HepG2 (cell line): ENCODE measurements around the gene PSORS1C2. TPM values are rescaled to one million over a fixed set of nuclear protein-coding genes. Genes with fewer than 3 reads are reported as not detected.

Experiments
- CCAR2 ChIP-seq: fragments of 200-400 bp; formaldehyde crosslinking; optimal IDR thresholded peaks from 2 replicates; pipeline ENCODE3; 2018; ENCODE audit warnings: low read depth, mild to moderate bottlenecking, low read length, moderate library complexity
- RFXANK ChIP-seq: IDR thresholded peaks from 2 replicates; pipeline ENCODE4 v1.6.1; 2016
- RXRB ChIP-seq: IDR thresholded peaks from 2 replicates; pipeline ENCODE4 v1.6.1; 2016; ENCODE audit warnings: borderline replicate concordance, missing genetic modification reagents, missing compliant biosample characterization
- SOX13 ChIP-seq, 3 experiments: fragments of 450-650 bp in 1 of 3; sonication (generic) in 1 of 3; formaldehyde crosslinking in 1 of 3; IDR thresholded peaks in 2 of 3; conservative IDR thresholded peaks in 1 of 3; 2 replicates each; pipeline versions ENCODE4 v1.5.0 to v1.6.1; 2016 to 2020; ENCODE audit warnings: antibody characterized with exemption in 1 of 3, mild to moderate bottlenecking in 1 of 3, missing compliant biosample characterization in 1 of 3, missing genetic modification reagents in 1 of 3, moderate library complexity in 1 of 3
- TOE1 ChIP-seq: sonication (generic); formaldehyde crosslinking; IDR thresholded peaks from 2 replicates; pipeline ENCODE4 v1.4.0; 2020; ENCODE audit warnings: mild to moderate bottlenecking, missing genetic modification reagents
- ZFX ChIP-seq: sonication (generic); formaldehyde crosslinking; IDR thresholded peaks from 2 replicates; pipeline ENCODE4 v1.4.0; 2020; ENCODE audit warnings: mild to moderate bottlenecking, low read depth, missing genetic modification reagents, moderate library complexity
- ZNF3 ChIP-seq: IDR thresholded peaks from 2 replicates; pipeline ENCODE4 v1.7.0; 2017; ENCODE audit warnings: inconsistent platforms
- ZNF567 ChIP-seq: sonication (generic); formaldehyde crosslinking; IDR thresholded peaks from 2 replicates; pipeline ENCODE4 v1.8.1; 2023; ENCODE audit warnings: mild to moderate bottlenecking, missing genetic modification reagents, borderline replicate concordance
- ZSCAN30 ChIP-seq: sonication (generic); formaldehyde crosslinking; IDR thresholded peaks from 2 replicates; pipeline ENCODE4 v1.5.0; 2020; ENCODE audit warnings: mild to moderate bottlenecking, missing genetic modification reagents
- polyA plus RNA-seq, 8 experiments: library from polyadenylated mRNA; depleted of rRNA in 3 of 8; stranded (reverse) in 7 of 8; unstranded in 1 of 8; fragments of >200 nt; fragmentation: Illumina TruSeq in 4 of 8; extraction: Trizol in 4 of 8; gene quantifications; 2 replicates each; pipeline versions ENCODE4 v1.2.1 to v1.2.3, GENCODE V29; 2011 to 2016; ENCODE audit warnings: low read depth in 4 of 8, missing spikeins in 1 of 8, mixed read lengths in 1 of 8; ENCODE audit not compliant: insufficient read depth in 1 of 8
- total RNA-seq, 5 experiments: library from RNA; depleted of rRNA; stranded (reverse); fragments of >200 nt; fragmentation: Illumina TruSeq; extraction: Trizol; gene quantifications; 2 replicates each; pipeline ENCODE4 v1.2.3, GENCODE V29; 2016; ENCODE audit warnings: low read depth in 1 of 5
- TF ChIP-seq, protein P1 (sequence below): sonication (generic); formaldehyde crosslinking; IDR thresholded peaks from 2 replicates; pipeline ENCODE4 v1.4.0; 2020; ENCODE audit warnings: mild to moderate bottlenecking, missing genetic modification reagents
- TF ChIP-seq, protein P2 (sequence below): sonication (generic); formaldehyde crosslinking; IDR thresholded peaks from 2 replicates; pipeline ENCODE4 v1.4.0; 2020; ENCODE audit warnings: missing genetic modification reagents
- TF ChIP-seq, protein P3 (sequence below): IDR thresholded peaks from 2 replicates; pipeline ENCODE4 v1.6.1; 2012; ENCODE audit warnings: low read length, improper control_type of control experiment

PSORS1C2 gene
- total and polyA plus RNA-seq, 2 of the 13 experiments (the other 11 are each of a cell fraction or from before 2014, with no cell fraction given) = not detected

DNA sequence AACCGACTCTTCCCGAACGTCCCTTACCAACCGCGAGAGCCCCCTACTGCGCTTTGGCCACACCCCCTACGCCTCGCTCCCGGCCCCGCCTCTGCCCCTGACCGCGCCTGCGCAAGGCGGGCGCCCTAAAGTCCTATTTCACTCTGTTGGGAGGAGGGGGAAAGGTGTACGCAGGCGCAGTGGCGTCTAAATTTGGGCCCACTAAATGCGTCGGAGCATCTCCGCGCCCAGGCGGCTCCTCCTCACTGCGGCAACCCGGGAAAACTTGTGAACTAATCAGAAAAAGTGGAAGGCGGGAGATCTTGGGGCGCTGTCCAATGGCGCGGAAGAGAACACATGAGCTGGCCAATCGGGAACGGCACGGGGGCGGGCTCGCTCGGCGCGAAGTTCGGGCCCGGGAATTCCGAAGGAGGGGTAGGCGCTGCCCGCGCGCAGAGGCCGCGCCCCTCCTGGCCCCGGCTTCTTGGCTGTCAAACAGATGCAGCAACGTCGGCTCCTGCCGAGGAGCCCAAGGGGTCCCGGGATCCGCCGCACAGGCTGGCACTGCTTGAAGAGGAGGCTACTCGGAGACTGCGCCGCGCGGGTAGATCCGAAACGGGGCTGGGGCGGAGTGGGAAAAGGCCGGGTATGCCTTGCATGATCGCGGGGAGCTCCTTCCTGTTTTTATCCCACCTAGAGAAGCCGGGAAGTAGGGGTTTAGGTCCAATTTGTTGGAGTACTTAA lies 19.4 kb upstream of the PSORS1C2 start, which contains the start of gene TCF19 (continued):
- TF ChIP-seq ZNF3 (CRISPR knock-in tag) = no peak
- no peak for TF ChIP-seq TOE1 (CRISPR knock-in tag)
- TF ChIP-seq CCAR2 = no peak
- no peak for TF ChIP-seq RXRB (CRISPR knock-in tag)
- TF ChIP-seq, protein P1, sequence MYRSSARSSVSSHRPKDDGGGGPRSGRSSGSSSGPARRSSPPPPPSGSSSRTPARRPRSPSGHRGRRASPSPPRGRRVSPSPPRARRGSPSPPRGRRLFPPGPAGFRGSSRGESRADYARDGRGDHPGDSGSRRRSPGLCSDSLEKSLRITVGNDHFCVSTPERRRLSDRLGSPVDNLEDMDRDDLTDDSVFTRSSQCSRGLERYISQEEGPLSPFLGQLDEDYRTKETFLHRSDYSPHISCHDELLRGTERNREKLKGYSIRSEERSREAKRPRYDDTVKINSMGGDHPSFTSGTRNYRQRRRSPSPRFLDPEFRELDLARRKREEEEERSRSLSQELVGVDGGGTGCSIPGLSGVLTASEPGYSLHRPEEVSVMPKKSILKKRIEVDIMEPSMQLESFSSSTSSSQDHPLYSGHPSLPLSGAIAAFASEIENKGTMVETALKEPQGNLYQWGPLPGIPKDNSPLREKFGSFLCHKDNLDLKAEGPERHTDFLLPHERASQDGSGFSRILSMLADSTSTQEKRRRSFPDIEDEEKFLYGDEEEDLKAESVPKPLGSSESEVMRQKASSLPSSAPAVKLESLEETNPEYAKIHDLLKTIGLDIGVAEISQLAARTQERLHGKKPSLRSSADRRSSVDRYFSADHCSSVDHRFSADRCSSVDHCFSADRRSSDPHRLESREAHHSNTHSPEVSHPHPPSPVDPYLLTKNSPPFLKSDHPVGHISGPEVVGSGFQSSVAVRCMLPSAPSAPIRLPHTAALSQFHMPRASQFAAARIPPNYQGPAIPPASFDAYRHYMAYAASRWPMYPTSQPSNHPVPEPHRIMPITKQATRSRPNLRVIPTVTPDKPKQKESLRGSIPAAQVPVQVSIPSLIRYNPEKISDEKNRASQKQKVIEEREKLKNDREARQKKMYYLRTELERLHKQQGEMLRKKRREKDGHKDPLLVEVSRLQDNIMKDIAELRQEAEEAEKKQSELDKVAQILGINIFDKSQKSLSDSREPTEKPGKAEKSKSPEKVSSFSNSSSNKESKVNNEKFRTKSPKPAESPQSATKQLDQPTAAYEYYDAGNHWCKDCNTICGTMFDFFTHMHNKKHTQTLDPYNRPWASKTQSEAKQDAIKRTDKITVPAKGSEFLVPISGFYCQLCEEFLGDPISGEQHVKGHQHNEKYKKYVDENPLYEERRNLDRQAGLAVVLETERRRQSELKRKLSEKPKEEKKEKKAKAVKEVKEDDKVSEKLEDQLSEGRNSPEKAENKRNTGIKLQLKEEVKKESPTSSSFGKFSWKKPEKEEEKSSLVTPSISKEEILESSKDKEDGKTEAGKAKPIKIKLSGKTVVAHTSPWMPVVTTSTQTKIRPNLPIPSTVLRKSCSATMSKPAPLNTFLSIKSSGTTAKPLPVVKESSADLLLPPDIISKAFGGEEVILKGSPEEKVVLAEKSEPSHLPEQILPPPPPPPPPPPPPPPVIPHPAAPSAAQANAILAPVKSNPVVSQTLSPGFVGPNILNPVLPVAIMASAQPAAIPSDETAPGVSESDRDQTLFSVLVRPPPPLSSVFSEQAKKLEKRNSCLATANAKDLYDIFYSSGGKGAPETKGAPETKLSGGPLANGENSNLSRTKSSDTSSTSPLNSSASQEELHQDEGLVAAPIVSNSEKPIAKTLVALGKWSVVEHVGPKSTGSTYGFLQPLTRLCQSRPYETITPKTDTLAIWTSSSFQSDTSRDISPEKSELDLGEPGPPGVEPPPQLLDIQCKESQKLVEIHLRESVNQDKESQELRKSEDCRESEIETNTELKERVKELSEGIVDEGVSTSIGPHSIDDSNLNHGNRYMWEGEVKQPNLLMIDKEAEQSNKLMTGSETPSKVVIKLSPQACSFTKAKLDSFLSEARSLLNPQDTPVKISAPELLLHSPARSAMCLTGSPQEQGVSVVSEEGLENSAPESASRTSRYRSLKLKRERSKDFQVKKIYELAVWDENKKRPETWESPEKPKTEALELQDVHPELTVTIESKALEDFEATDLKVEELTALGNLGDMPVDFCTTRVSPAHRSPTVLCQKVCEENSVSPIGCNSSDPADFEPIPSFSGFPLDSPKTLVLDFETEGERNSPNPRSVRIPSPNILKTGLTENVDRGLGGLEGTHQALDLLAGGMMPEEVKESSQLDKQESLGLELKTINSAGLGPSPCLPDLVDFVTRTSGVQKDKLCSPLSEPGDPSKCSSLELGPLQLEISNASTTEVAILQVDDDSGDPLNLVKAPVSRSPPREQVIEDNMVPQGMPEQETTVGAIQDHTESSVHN = no peak
- peak; percentile 78 for TF ChIP-seq ZFX
- no peak for TF ChIP-seq ZSCAN30 (CRISPR knock-in tag)
- TF ChIP-seq, protein P2, sequence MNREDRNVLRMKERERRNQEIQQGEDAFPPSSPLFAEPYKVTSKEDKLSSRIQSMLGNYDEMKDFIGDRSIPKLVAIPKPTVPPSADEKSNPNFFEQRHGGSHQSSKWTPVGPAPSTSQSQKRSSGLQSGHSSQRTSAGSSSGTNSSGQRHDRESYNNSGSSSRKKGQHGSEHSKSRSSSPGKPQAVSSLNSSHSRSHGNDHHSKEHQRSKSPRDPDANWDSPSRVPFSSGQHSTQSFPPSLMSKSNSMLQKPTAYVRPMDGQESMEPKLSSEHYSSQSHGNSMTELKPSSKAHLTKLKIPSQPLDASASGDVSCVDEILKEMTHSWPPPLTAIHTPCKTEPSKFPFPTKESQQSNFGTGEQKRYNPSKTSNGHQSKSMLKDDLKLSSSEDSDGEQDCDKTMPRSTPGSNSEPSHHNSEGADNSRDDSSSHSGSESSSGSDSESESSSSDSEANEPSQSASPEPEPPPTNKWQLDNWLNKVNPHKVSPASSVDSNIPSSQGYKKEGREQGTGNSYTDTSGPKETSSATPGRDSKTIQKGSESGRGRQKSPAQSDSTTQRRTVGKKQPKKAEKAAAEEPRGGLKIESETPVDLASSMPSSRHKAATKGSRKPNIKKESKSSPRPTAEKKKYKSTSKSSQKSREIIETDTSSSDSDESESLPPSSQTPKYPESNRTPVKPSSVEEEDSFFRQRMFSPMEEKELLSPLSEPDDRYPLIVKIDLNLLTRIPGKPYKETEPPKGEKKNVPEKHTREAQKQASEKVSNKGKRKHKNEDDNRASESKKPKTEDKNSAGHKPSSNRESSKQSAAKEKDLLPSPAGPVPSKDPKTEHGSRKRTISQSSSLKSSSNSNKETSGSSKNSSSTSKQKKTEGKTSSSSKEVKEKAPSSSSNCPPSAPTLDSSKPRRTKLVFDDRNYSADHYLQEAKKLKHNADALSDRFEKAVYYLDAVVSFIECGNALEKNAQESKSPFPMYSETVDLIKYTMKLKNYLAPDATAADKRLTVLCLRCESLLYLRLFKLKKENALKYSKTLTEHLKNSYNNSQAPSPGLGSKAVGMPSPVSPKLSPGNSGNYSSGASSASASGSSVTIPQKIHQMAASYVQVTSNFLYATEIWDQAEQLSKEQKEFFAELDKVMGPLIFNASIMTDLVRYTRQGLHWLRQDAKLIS (CRISPR knock-in tag) = no peak
- no peak for TF ChIP-seq SOX13 (IDR thresholded peaks at IDR 0.05)
- TF ChIP-seq SOX13 (CRISPR knock-in tag; conservative IDR thresholded peaks at IDR 0.05 in 1 of 2, IDR thresholded peaks at IDR 0.05 in 1 of 2) = no peak; a peak in 1 of 4 replicates
- TF ChIP-seq RFXANK (CRISPR knock-in tag) = no peak
- TF ChIP-seq, protein P3, sequence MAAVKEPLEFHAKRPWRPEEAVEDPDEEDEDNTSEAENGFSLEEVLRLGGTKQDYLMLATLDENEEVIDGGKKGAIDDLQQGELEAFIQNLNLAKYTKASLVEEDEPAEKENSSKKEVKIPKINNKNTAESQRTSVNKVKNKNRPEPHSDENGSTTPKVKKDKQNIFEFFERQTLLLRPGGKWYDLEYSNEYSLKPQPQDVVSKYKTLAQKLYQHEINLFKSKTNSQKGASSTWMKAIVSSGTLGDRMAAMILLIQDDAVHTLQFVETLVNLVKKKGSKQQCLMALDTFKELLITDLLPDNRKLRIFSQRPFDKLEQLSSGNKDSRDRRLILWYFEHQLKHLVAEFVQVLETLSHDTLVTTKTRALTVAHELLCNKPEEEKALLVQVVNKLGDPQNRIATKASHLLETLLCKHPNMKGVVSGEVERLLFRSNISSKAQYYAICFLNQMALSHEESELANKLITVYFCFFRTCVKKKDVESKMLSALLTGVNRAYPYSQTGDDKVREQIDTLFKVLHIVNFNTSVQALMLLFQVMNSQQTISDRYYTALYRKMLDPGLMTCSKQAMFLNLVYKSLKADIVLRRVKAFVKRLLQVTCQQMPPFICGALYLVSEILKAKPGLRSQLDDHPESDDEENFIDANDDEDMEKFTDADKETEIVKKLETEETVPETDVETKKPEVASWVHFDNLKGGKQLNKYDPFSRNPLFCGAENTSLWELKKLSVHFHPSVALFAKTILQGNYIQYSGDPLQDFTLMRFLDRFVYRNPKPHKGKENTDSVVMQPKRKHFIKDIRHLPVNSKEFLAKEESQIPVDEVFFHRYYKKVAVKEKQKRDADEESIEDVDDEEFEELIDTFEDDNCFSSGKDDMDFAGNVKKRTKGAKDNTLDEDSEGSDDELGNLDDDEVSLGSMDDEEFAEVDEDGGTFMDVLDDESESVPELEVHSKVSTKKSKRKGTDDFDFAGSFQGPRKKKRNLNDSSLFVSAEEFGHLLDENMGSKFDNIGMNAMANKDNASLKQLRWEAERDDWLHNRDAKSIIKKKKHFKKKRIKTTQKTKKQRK = peak; percentile 36; the same call in 1 of the 2 replicates
- no peak for TF ChIP-seq ZNF567
